ENCODE results near the gene NIN. TPM values are rescaled to one million over a fixed set of nuclear protein-coding genes. Genes with fewer than 3 reads are reported as not detected.

Gene NIN
- total and polyA plus RNA-seq, 2 donors (not counting 1 experiment from before 2014, with no cell fraction given), result 22.8 to 37.5 TPM

GRCh38 chr14:50837271-50837670 lies 6.3 kb upstream of the NIN start:
- no peak for TF ChIP-seq CTCF (conservative IDR thresholded peaks at IDR 0.05 in 1 of 2, IDR thresholded peaks at IDR 0.05 in 1 of 2; ENCODE audit: low read depth in 1 of 2, low read length in 2 of 2)
- no peak for TF ChIP-seq EZH2 (IDR thresholded peaks at IDR 0.05; ENCODE audit: low read length, missing control alignments)
- H3K9ac ChIP-seq (ENCODE audit: insufficient read depth, low read length), result no peak overlapping the region
- H3K4me2 ChIP-seq (ENCODE audit: extremely low read depth, insufficient read depth, low read length), result no peak overlapping the region
- H3K9me3 ChIP-seq (ENCODE audit: control insufficient read depth, insufficient read depth, low read depth, low read length), result no peaks in the 10 kb centered on the region
- H3K4me1 ChIP-seq (ENCODE audit: control insufficient read depth, extremely low read depth, insufficient read depth, low read length), result peaks cover 2% of the 10 kb centered on the region
- H3K36me3 ChIP-seq (ENCODE audit: control insufficient read depth, insufficient read depth, low read length), result no peaks in the 10 kb centered on the region
- H3K27me3 ChIP-seq (ENCODE audit: control insufficient read depth, insufficient read depth, low read length), result no peaks in the 10 kb centered on the region
- H3K27ac ChIP-seq (ENCODE audit: insufficient read depth, low read length), result no peak overlapping the region
- H3K79me2 ChIP-seq (ENCODE audit: control insufficient read depth, insufficient read depth, low read length), result no peaks in the 10 kb centered on the region
- no peak overlapping the region for H3K4me3 ChIP-seq (replicated peaks in 1 of 4; ENCODE audit: control extremely low read depth in 1 of 4, insufficient read depth in 1 of 4, low read depth in 3 of 4, low read length in 4 of 4)
- no peaks in the 10 kb centered on the region for H4K20me1 ChIP-seq (ENCODE audit: control insufficient read depth, extremely low read depth, insufficient read depth, low read length)
- no peak overlapping the region for H2AFZ ChIP-seq (ENCODE audit: low read length)
- DNase-seq (ENCODE audit: low read depth in 2 of 2), result no peak

- DNase-seq (ENCODE audit: low read depth in 2 of 2), result no peak
- Histone ChIP-seq H4K20me1 (ENCODE audit: control insufficient read depth, extremely low read depth, insufficient read depth, low read length) (no peaks in the 10 kb centered on the region), H3K27ac (ENCODE audit: insufficient read depth, low read length) (no peak overlapping the region), H2AFZ (ENCODE audit: low read length) (no peak overlapping the region), H3K4me1 (ENCODE audit: control insufficient read depth, extremely low read depth, insufficient read depth, low read length) (peaks cover 5% of the 10 kb centered on the region), H3K4me2 (ENCODE audit: extremely low read depth, insufficient read depth, low read length) (no peak overlapping the region), H3K27me3 (ENCODE audit: control insufficient read depth, insufficient read depth, low read length) (no peaks in the 10 kb centered on the region), H3K9me3 (ENCODE audit: control insufficient read depth, insufficient read depth, low read depth, low read length) (no peaks in the 10 kb centered on the region), H3K4me3 (replicated peaks in 1 of 4; ENCODE audit: control extremely low read depth in 1 of 4, insufficient read depth in 1 of 4, low read depth in 3 of 4, low read length in 4 of 4) (no peak overlapping the region), H3K9ac (ENCODE audit: insufficient read depth, low read length) (no peak overlapping the region), H3K36me3 (ENCODE audit: control insufficient read depth, insufficient read depth, low read length) (no peaks in the 10 kb centered on the region), H3K79me2 (ENCODE audit: control insufficient read depth, insufficient read depth, low read length) (no peaks in the 10 kb centered on the region)
- TF ChIP-seq CTCF (conservative IDR thresholded peaks at IDR 0.05 in 1 of 2, IDR thresholded peaks at IDR 0.05 in 1 of 2; ENCODE audit: low read depth in 1 of 2, low read length in 2 of 2) (no peak), EZH2 (IDR thresholded peaks at IDR 0.05; ENCODE audit: low read length, missing control alignments) (no peak)
Measured at GRCh38 chr14:50836515-50836914, 5.6 kb upstream of the NIN start.

- Histone ChIP-seq H3K4me3 (replicated peaks in 1 of 4; ENCODE audit: control extremely low read depth in 1 of 4, insufficient read depth in 1 of 4, low read depth in 3 of 4, low read length in 4 of 4) (no peak overlapping the region), H3K79me2 (ENCODE audit: control insufficient read depth, insufficient read depth, low read length) (peaks cover under 1% of the 10 kb centered on the region), H3K36me3 (ENCODE audit: control insufficient read depth, insufficient read depth, low read length) (no peaks in the 10 kb centered on the region), H3K9ac (ENCODE audit: insufficient read depth, low read length) (no peak overlapping the region), H3K27me3 (ENCODE audit: control insufficient read depth, insufficient read depth, low read length) (no peaks in the 10 kb centered on the region), H3K9me3 (ENCODE audit: control insufficient read depth, insufficient read depth, low read depth, low read length) (no peaks in the 10 kb centered on the region), H4K20me1 (ENCODE audit: control insufficient read depth, extremely low read depth, insufficient read depth, low read length) (no peaks in the 10 kb centered on the region), H3K4me1 (ENCODE audit: control insufficient read depth, extremely low read depth, insufficient read depth, low read length) (peaks cover 7% of the 10 kb centered on the region), H3K4me2 (ENCODE audit: extremely low read depth, insufficient read depth, low read length) (no peak overlapping the region), H3K27ac (ENCODE audit: insufficient read depth, low read length) (no peak overlapping the region), H2AFZ (ENCODE audit: low read length) (no peak overlapping the region)
- no peak for TF ChIP-seq EZH2 (IDR thresholded peaks at IDR 0.05; ENCODE audit: low read length, missing control alignments)
- no peak for TF ChIP-seq CTCF (conservative IDR thresholded peaks at IDR 0.05 in 1 of 2, IDR thresholded peaks at IDR 0.05 in 1 of 2; ENCODE audit: low read depth in 1 of 2, low read length in 2 of 2)
- peak in 1 of 2 donors; percentile 45 for DNase-seq (ENCODE audit: low read depth in 2 of 2)
Measured at GRCh38 chr14:50835280-50835679, 4.3 kb upstream of the NIN start.
